Fibroblast of lung (primary cell): Measurements from ENCODE around the gene TTC13. TPM values are rescaled to one million over a fixed set of nuclear protein-coding genes. Genes with fewer than 3 reads are reported as not detected.
A peak's percentile ranks its signal among the peaks of the same experiment; 100 is the strongest.

Experiments
- DNase-seq, 2 donors: peaks; one replicate each; pipeline versions ENCODE4 v3.0.0 to v3.0.0-alpha.2; 2010; ENCODE audit warnings: low read depth in 2 of 2
- H2AFZ ChIP-seq: 2 replicates; pipeline ENCODE4 v1.5.1; 2012; ENCODE audit warnings: low read length, control low read depth, inconsistent platforms
- H3K27ac ChIP-seq: 2 replicates; pipeline ENCODE4 v1.5.1; 2011; ENCODE audit warnings: low read length, control low read depth; ENCODE audit not compliant: insufficient read depth
- H3K27me3 ChIP-seq: 2 replicates; pipeline ENCODE4 v1.5.1; 2011; ENCODE audit warnings: mild to moderate bottlenecking, low read length; ENCODE audit not compliant: control insufficient read depth, insufficient read depth
- H3K36me3 ChIP-seq: 2 replicates; pipeline ENCODE4 v1.5.1; 2011; ENCODE audit warnings: low read length; ENCODE audit not compliant: control insufficient read depth, insufficient read depth
- H3K4me1 ChIP-seq: 2 replicates; pipeline ENCODE4 v1.5.1; 2011; ENCODE audit warnings: low read length; ENCODE audit not compliant: control insufficient read depth, insufficient read depth; ENCODE audit errors: extremely low read depth
- H3K4me2 ChIP-seq: 2 replicates; pipeline ENCODE4 v1.5.1; 2011; ENCODE audit warnings: low read length, control low read depth; ENCODE audit not compliant: insufficient read depth; ENCODE audit errors: extremely low read depth
- H3K4me3 ChIP-seq, 4 experiments: fragments of 200-600 bp in 1 of 4; sonication (generic) in 1 of 4; replicated peaks in 1 of 4; 2 replicates each; pipeline ENCODE4 v1.5.1; 2011 to 2016; ENCODE audit warnings: low read length in 4 of 4, low read depth in 3 of 4, mild to moderate bottlenecking in 3 of 4, control low read depth in 2 of 4, inconsistent platforms in 1 of 4, mixed read lengths in 1 of 4; ENCODE audit not compliant: insufficient read depth in 1 of 4; ENCODE audit errors: control extremely low read depth in 1 of 4
- H3K79me2 ChIP-seq: 2 replicates; pipeline ENCODE4 v1.5.1; 2012; ENCODE audit warnings: mild to moderate bottlenecking, low read length, inconsistent platforms; ENCODE audit not compliant: control insufficient read depth, insufficient read depth
- H3K9ac ChIP-seq: 2 replicates; pipeline ENCODE4 v1.5.1; 2011; ENCODE audit warnings: mild to moderate bottlenecking, low read length, control low read depth; ENCODE audit not compliant: insufficient read depth
- H3K9me3 ChIP-seq: 2 replicates; pipeline ENCODE4 v1.5.1; 2012; ENCODE audit warnings: low read depth, low read length; ENCODE audit not compliant: control insufficient read depth, insufficient read depth
- H4K20me1 ChIP-seq: 2 replicates; pipeline ENCODE4 v1.5.1; 2011; ENCODE audit warnings: low read length; ENCODE audit not compliant: control insufficient read depth, insufficient read depth; ENCODE audit errors: extremely low read depth
- EZH2 ChIP-seq: IDR thresholded peaks from 2 replicates; pipeline ENCODE4 v1.5.1; 2012; ENCODE audit warnings: low read length, control low read depth, mild to moderate bottlenecking; ENCODE audit errors: missing control alignments
- polyA plus RNA-seq, 2 donors: library from polyadenylated mRNA; depleted of rRNA in 1 of 2; stranded (reverse) in 1 of 2; unstranded in 1 of 2; fragments of >200 nt; gene quantifications; 2 replicates each; pipeline ENCODE4 v1.2.1, GENCODE V29; 2011 to 2012; ENCODE audit warnings: missing spikeins in 1 of 2
- total RNA-seq: library from RNA; depleted of rRNA; stranded (reverse); fragments of >200 nt; gene quantifications from 2 replicates; pipeline ENCODE4 v1.2.1, GENCODE V29; 2014
- TF ChIP-seq, protein P1 (sequence below), 2 donors: IDR thresholded peaks in 1 of 2; conservative IDR thresholded peaks in 1 of 2; 1 replicate in 1 of 2; 2 replicates in 1 of 2; pipeline ENCODE4 v1.5.1; 2011 to 2012; ENCODE audit warnings: low read length in 2 of 2, control low read depth in 1 of 2, inconsistent platforms in 1 of 2, low read depth in 1 of 2, mild to moderate bottlenecking in 1 of 2

Gene TTC13
- total and polyA plus RNA-seq, 2 donors (not counting 1 experiment from before 2014, with no cell fraction given) = 8.0 to 16.2 TPM

DNA sequence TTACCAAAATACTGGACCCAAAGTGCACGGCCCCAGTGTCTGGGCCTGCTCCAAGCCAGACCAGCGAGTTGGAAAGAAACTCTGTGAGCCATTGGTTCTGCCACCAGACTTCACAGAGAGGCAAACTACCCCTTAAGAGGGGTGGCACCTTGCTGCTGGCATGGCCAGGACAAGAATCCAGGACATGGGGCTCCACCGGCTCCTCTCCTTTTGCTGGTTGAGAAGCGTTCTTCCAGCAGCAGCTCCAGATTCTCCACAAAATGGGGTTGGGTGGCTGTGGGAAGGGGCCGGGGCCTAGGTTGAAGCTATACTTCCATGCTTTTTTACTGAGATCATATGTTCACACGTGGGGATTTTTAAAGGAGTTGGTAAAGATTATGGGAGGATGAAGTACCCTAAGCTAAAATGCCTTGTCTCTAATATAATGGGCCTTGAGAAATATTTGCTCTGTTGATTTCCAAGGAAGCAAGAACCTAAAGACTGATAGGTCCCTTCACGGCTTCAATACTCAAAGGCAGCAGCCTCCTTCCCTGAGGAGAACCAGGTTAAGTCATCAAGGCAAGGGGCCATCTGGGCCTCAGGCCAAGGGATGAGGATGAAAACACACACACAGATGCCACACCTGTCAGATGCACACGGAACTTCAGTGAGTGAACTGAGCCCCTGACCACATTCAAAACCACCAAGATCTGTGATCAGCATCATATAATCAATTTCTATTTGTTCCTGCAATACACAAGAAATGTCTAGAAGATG is 113.4 kb downstream of the TTC13 start:
- no peaks in the 10 kb centered on the region for H3K9me3 ChIP-seq
- DNase-seq = no peak
- H3K79me2 ChIP-seq = peaks cover 67% of the 10 kb centered on the region
- TF ChIP-seq, protein P1, sequence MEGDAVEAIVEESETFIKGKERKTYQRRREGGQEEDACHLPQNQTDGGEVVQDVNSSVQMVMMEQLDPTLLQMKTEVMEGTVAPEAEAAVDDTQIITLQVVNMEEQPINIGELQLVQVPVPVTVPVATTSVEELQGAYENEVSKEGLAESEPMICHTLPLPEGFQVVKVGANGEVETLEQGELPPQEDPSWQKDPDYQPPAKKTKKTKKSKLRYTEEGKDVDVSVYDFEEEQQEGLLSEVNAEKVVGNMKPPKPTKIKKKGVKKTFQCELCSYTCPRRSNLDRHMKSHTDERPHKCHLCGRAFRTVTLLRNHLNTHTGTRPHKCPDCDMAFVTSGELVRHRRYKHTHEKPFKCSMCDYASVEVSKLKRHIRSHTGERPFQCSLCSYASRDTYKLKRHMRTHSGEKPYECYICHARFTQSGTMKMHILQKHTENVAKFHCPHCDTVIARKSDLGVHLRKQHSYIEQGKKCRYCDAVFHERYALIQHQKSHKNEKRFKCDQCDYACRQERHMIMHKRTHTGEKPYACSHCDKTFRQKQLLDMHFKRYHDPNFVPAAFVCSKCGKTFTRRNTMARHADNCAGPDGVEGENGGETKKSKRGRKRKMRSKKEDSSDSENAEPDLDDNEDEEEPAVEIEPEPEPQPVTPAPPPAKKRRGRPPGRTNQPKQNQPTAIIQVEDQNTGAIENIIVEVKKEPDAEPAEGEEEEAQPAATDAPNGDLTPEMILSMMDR (conservative IDR thresholded peaks at IDR 0.05 in 1 of 2, IDR thresholded peaks at IDR 0.05 in 1 of 2; ENCODE audit: low read depth in 1 of 2, low read length in 2 of 2) = no peak
- TF ChIP-seq EZH2 = no peak
- no peaks in the 10 kb centered on the region for H3K27me3 ChIP-seq
- H3K4me2 ChIP-seq = peak overlapping the region; percentile 93
- H3K4me3 ChIP-seq = peak overlapping the region in 2 of 4 experiments; percentile 86 to 90
- peaks cover 7% of the 10 kb centered on the region for H3K36me3 ChIP-seq
- H2AFZ ChIP-seq = no peak overlapping the region
- H3K9ac ChIP-seq = no peak overlapping the region
- no peaks in the 10 kb centered on the region for H4K20me1 ChIP-seq
- H3K27ac ChIP-seq = no peak overlapping the region
- H3K4me1 ChIP-seq = peaks cover 30% of the 10 kb centered on the region

DNA sequence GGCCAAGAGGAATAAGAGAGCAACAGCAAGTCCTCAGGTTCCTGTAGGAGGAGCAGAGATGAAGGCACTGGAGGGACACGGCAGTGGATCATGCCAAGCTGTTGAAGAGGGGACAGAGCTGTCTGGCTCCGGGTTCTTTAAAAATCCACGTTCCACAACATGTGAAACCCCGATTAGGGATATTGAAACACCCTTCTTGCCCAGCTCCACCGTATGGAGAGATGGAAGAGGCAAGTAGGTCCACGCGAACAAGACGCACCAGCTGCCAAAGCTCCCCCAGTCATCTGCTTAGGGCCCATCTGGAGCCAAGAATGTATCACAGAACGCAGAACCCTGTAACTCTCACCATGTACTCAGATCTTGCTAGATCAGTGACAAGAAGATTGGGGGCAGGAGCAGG is 114.2 kb downstream of the TTC13 start:
- H4K20me1 ChIP-seq = no peaks in the 10 kb centered on the region
- no peak overlapping the region for H3K9ac ChIP-seq
- peak overlapping the region; percentile 61 for H3K4me2 ChIP-seq
- DNase-seq = no peak
- H3K27ac ChIP-seq = no peak overlapping the region
- H3K4me1 ChIP-seq = peaks cover 28% of the 10 kb centered on the region
- no peak overlapping the region for H2AFZ ChIP-seq
- H3K79me2 ChIP-seq = peaks cover 71% of the 10 kb centered on the region
- TF ChIP-seq EZH2 = no peak
- TF ChIP-seq, protein P1 (conservative IDR thresholded peaks at IDR 0.05 in 1 of 2, IDR thresholded peaks at IDR 0.05 in 1 of 2; ENCODE audit: low read depth in 1 of 2, low read length in 2 of 2) = no peak
- peaks cover 7% of the 10 kb centered on the region for H3K36me3 ChIP-seq
- peak overlapping the region in 1 of 4 experiments; percentile 90 for H3K4me3 ChIP-seq
- no peaks in the 10 kb centered on the region for H3K27me3 ChIP-seq
- H3K9me3 ChIP-seq = no peaks in the 10 kb centered on the region

DNA sequence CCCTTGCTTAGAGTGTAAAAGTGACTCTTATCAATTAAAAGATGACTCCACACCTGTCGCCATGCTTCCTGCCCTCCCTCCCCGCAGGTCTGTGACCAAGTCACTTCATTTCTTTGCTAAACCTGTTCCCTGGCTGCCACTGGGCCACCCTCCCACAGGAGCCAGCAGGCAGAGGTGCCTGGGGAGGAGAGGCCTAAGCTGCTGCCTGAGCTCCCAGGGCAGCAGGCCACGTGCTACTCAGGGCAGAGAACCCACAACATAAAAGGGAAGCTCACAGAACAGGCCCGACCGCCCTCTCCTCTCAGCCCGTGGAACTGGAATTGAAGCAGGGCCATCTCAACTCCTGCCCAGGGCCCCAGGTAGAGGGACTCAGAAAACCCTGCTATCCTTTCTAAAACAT is 115.2 kb downstream of the TTC13 start:
- TF ChIP-seq, protein P1 (conservative IDR thresholded peaks at IDR 0.05 in 1 of 2, IDR thresholded peaks at IDR 0.05 in 1 of 2; ENCODE audit: low read depth in 1 of 2, low read length in 2 of 2) = no peak
- TF ChIP-seq EZH2 = no peak
- Histone ChIP-seq H3K27me3 (no peaks in the 10 kb centered on the region), H2AFZ (no peak overlapping the region), H3K4me1 (peaks cover 32% of the 10 kb centered on the region), H3K9me3 (no peaks in the 10 kb centered on the region), H3K36me3 (peaks cover 7% of the 10 kb centered on the region), H3K79me2 (peaks cover 75% of the 10 kb centered on the region), H3K9ac (no peak overlapping the region), H3K27ac (no peak overlapping the region), H3K4me3 (peak overlapping the region in 1 of 4 experiments; percentile 20), H4K20me1 (no peaks in the 10 kb centered on the region), H3K4me2 (no peak overlapping the region)
- no peak for DNase-seq
